ENCODE results near the gene ATRAID. TPM values are rescaled to one million over a fixed set of nuclear protein-coding genes. Genes with fewer than 3 reads are reported as not detected.
A peak's percentile ranks its signal among the peaks of the same experiment; 100 is the strongest.

The ATRAID gene
- total RNA-seq, 1 donor from 2014 or later: 131 TPM

GRCh38 chr2:27250652-27251379, 39.0 kb downstream of the ATRAID start:
- no peak for DNase-seq (ENCODE audit: low spot score)

- DNase-seq (ENCODE audit: low spot score): no peak
Measured at GRCh38 chr2:27251766-27252165, 39.9 kb downstream of the ATRAID start.

- no peak for DNase-seq (ENCODE audit: low spot score)
Measured at GRCh38 chr2:27255187-27255586, 43.3 kb downstream of the ATRAID start.

GRCh38 chr2:27255660-27256059, 43.8 kb downstream of the ATRAID start:
- no peak for DNase-seq (ENCODE audit: low spot score)

- no peak for DNase-seq (ENCODE audit: low spot score)
Measured at GRCh38 chr2:27256855-27257454, 45.1 kb downstream of the ATRAID start.

GRCh38 chr2:27258051-27258450, 46.2 kb downstream of the ATRAID start:
- DNase-seq (ENCODE audit: low spot score): no peak

- no peak for DNase-seq (ENCODE audit: low spot score)
Measured at GRCh38 chr2:27261241-27261925, 49.5 kb downstream of the ATRAID start.

- DNase-seq (ENCODE audit: low spot score): no peak
Measured at GRCh38 chr2:27261926-27262298, 50.1 kb downstream of the ATRAID start.

- DNase-seq (ENCODE audit: low spot score): no peak
Measured at GRCh38 chr2:27262379-27263286, 50.8 kb downstream of the ATRAID start, which contains the start of gene SLC30A3. Gene SLC30A3 (minus strand): TSS chr2:27263047. CDS start chr2:27262906, 141 bp downstream.

GRCh38 chr2:27263287-27264252, 51.7 kb downstream of the ATRAID start:
- DNase-seq (ENCODE audit: low spot score): no peak

- DNase-seq (ENCODE audit: low spot score): no peak
Measured at GRCh38 chr2:27264253-27264752, 52.5 kb downstream of the ATRAID start.

GRCh38 chr2:27264753-27265535, 53.1 kb downstream of the ATRAID start:
- peak; percentile 53 for DNase-seq (ENCODE audit: low spot score)

- no peak for DNase-seq (ENCODE audit: low spot score)
Measured at GRCh38 chr2:27265536-27265870, 53.7 kb downstream of the ATRAID start.

Other genes starting within 250 kb of the ATRAID start
- gene MAPRE3, start 241.4 kb upstream of the ATRAID start, total RNA-seq: 29.4 TPM
- 89.6 TPM for gene TMEM214, start 179.1 kb upstream of the ATRAID start, total RNA-seq
- gene AGBL5, start 160.4 kb upstream of the ATRAID start, total RNA-seq: 22.0 TPM
- gene OST4, start 140.4 kb upstream of the ATRAID start, total RNA-seq: 398 TPM
- gene EMILIN1, start 133.4 kb upstream of the ATRAID start, total RNA-seq: 65.8 TPM
- 2.6 TPM for gene KHK, start 125.3 kb upstream of the ATRAID start, total RNA-seq
- 1.9 TPM for gene CGREF1, start 92.9 kb upstream of the ATRAID start, total RNA-seq
- 0.78 TPM for gene ABHD1, start 88.2 kb upstream of the ATRAID start, total RNA-seq
- gene PREB, start 77.4 kb upstream of the ATRAID start, total RNA-seq: 45.6 TPM
- gene PRR30, start 72.6 kb upstream of the ATRAID start, total RNA-seq: not detected
- 0.42 TPM for gene TCF23, start 63.0 kb upstream of the ATRAID start, total RNA-seq
- gene SLC5A6, start 227 bp downstream of the ATRAID start, total RNA-seq: 42.1 TPM
- 63.6 TPM for gene CAD, start 5.3 kb downstream of the ATRAID start, total RNA-seq
- gene SLC30A3, start 51.0 kb downstream of the ATRAID start, total RNA-seq: not detected
- not detected for gene DNAJC5G, start 63.4 kb downstream of the ATRAID start, total RNA-seq
- 0.18 TPM for gene TRIM54, start 70.4 kb downstream of the ATRAID start, total RNA-seq
- gene UCN, start 96.4 kb downstream of the ATRAID start, total RNA-seq: 0.68 TPM
- 77.1 TPM for gene MPV17, start 111.1 kb downstream of the ATRAID start, total RNA-seq
- gene GTF3C2, start 144.7 kb downstream of the ATRAID start, total RNA-seq: 109 TPM
- gene EIF2B4, start 158.3 kb downstream of the ATRAID start, total RNA-seq: 37.8 TPM
- 102 TPM for gene SNX17, start 158.6 kb downstream of the ATRAID start, total RNA-seq
- gene ZNF513, start 168.7 kb downstream of the ATRAID start, total RNA-seq: 39.3 TPM
- 61.7 TPM for gene PPM1G, start 197.6 kb downstream of the ATRAID start, total RNA-seq
- 71.7 TPM for gene NRBP1, start 216.6 kb downstream of the ATRAID start, total RNA-seq
- gene KRTCAP3, start 230.3 kb downstream of the ATRAID start, total RNA-seq: 52.9 TPM

Data from ureter (tissue), 1 donor.